HepG2 (cell line): Measurements from ENCODE around the gene PTCD1. TPM values are rescaled to one million over a fixed set of nuclear protein-coding genes. Genes with fewer than 3 reads are reported as not detected.

Experiments
- DMAP1 ChIP-seq: IDR thresholded peaks from 2 replicates; pipeline ENCODE4 v1.6.1; 2016
- FOXM1 ChIP-seq: sonication (generic); formaldehyde crosslinking; IDR thresholded peaks from 2 replicates; pipeline ENCODE4 v1.5.0; 2020; ENCODE audit warnings: missing genetic modification reagents
- JUN ChIP-seq: sonication (generic); formaldehyde crosslinking; IDR thresholded peaks from 2 replicates; pipeline ENCODE4 v1.4.0; 2020; ENCODE audit warnings: mild to moderate bottlenecking, missing genetic modification reagents
- MBD4 ChIP-seq: IDR thresholded peaks from 2 replicates; pipeline ENCODE4 v1.6.1; 2012; ENCODE audit warnings: low read length, inconsistent platforms, borderline replicate concordance
- PAWR ChIP-seq: sonication (generic); formaldehyde crosslinking; IDR thresholded peaks from 2 replicates; pipeline ENCODE4 v1.4.0; 2020; ENCODE audit warnings: missing genetic modification reagents, mild to moderate bottlenecking, borderline replicate concordance
- PHB2 ChIP-seq: fragments of 450-650 bp; IDR thresholded peaks from 2 replicates; pipeline ENCODE4 v1.6.1; 2018; ENCODE audit not compliant: partially characterized antibody
- PHF8 ChIP-seq: sonication (generic); formaldehyde crosslinking; IDR thresholded peaks from 2 replicates; pipeline ENCODE4 v1.5.0; 2020; ENCODE audit warnings: missing genetic modification reagents
- RFXAP ChIP-seq: sonication (generic); formaldehyde crosslinking; IDR thresholded peaks from 2 replicates; pipeline ENCODE4 v1.4.0; 2020; ENCODE audit warnings: missing genetic modification reagents, borderline replicate concordance
- SRSF4 ChIP-seq: fragments of 200-400 bp; formaldehyde crosslinking; IDR thresholded peaks from one replicate; pipeline ENCODE4 v1.6.1; 2018; ENCODE audit warnings: mild to moderate bottlenecking, low read depth, low read length, moderate library complexity; ENCODE audit not compliant: poor library complexity, severe bottlenecking
- SSRP1 ChIP-seq: IDR thresholded peaks from 2 replicates; pipeline ENCODE4 v1.6.1; 2016; ENCODE audit warnings: control low read depth
- TBL1XR1 ChIP-seq: fragments of 150-350 bp; IDR thresholded peaks from 2 replicates; pipeline ENCODE4 v1.6.1; 2014; ENCODE audit warnings: borderline replicate concordance, low read length; ENCODE audit not compliant: partially characterized antibody
- ZNF207 ChIP-seq: fragments of 450-650 bp; IDR thresholded peaks from 2 replicates; pipeline ENCODE4 v1.6.1; 2016; ENCODE audit warnings: antibody characterized with exemption, borderline replicate concordance
- ZNF343 ChIP-seq: sonication (generic); formaldehyde crosslinking; IDR thresholded peaks from 2 replicates; pipeline ENCODE4 v1.4.0; 2020; ENCODE audit warnings: mild to moderate bottlenecking, missing genetic modification reagents
- ZNF530 ChIP-seq: sonication (generic); formaldehyde crosslinking; IDR thresholded peaks from 2 replicates; pipeline ENCODE4 v1.5.0; 2020; ENCODE audit warnings: low read depth, mild to moderate bottlenecking, missing genetic modification reagents
- ZNF589 ChIP-seq: sonication (generic); formaldehyde crosslinking; conservative IDR thresholded peaks from 2 replicates; pipeline ENCODE4 v1.8.0; 2022; ENCODE audit warnings: mild to moderate bottlenecking, moderate library complexity, missing genetic modification reagents
- ZNF792 ChIP-seq: IDR thresholded peaks from 2 replicates; pipeline ENCODE4 v1.6.1; 2016
- polyA plus RNA-seq, 8 experiments: library from polyadenylated mRNA; depleted of rRNA in 3 of 8; stranded (reverse) in 7 of 8; unstranded in 1 of 8; fragments of >200 nt; fragmentation: Illumina TruSeq in 4 of 8; extraction: Trizol in 4 of 8; gene quantifications; 2 replicates each; pipeline versions ENCODE4 v1.2.1 to v1.2.3, GENCODE V29; 2011 to 2016; ENCODE audit warnings: low read depth in 4 of 8, missing spikeins in 1 of 8, mixed read lengths in 1 of 8; ENCODE audit not compliant: insufficient read depth in 1 of 8
- total RNA-seq, 5 experiments: library from RNA; depleted of rRNA; stranded (reverse); fragments of >200 nt; fragmentation: Illumina TruSeq; extraction: Trizol; gene quantifications; 2 replicates each; pipeline ENCODE4 v1.2.3, GENCODE V29; 2016; ENCODE audit warnings: low read depth in 1 of 5
- TF ChIP-seq, protein P1 (sequence below): sonication (generic); formaldehyde crosslinking; IDR thresholded peaks from 2 replicates; pipeline ENCODE4 v1.5.0; 2020; ENCODE audit warnings: mild to moderate bottlenecking, missing genetic modification reagents, moderate library complexity
- TF ChIP-seq, protein P2 (sequence below): sonication (generic); formaldehyde crosslinking; IDR thresholded peaks from 2 replicates; pipeline ENCODE4 v1.4.0; 2020; ENCODE audit warnings: missing genetic modification reagents
- TF ChIP-seq, protein P3 (sequence below): sonication (generic); formaldehyde crosslinking; conservative IDR thresholded peaks from 2 replicates; pipeline ENCODE4 v1.4.0; 2020; ENCODE audit warnings: missing genetic modification reagents
- TF ChIP-seq, protein P4 (sequence below): sonication (generic); formaldehyde crosslinking; IDR thresholded peaks from 2 replicates; pipeline ENCODE4 v1.5.0; 2020; ENCODE audit warnings: mild to moderate bottlenecking, missing genetic modification reagents
- TF ChIP-seq, protein P5 (sequence below): sonication (generic); formaldehyde crosslinking; IDR thresholded peaks from 2 replicates; pipeline ENCODE4 v1.5.1; 2020; ENCODE audit warnings: missing genetic modification reagents, mild to moderate bottlenecking, borderline replicate concordance

Gene PTCD1
- total and polyA plus RNA-seq, 2 of the 13 experiments (the other 11 are each of a cell fraction or from before 2014, with no cell fraction given): 3.0 to 8.4 TPM

DNA sequence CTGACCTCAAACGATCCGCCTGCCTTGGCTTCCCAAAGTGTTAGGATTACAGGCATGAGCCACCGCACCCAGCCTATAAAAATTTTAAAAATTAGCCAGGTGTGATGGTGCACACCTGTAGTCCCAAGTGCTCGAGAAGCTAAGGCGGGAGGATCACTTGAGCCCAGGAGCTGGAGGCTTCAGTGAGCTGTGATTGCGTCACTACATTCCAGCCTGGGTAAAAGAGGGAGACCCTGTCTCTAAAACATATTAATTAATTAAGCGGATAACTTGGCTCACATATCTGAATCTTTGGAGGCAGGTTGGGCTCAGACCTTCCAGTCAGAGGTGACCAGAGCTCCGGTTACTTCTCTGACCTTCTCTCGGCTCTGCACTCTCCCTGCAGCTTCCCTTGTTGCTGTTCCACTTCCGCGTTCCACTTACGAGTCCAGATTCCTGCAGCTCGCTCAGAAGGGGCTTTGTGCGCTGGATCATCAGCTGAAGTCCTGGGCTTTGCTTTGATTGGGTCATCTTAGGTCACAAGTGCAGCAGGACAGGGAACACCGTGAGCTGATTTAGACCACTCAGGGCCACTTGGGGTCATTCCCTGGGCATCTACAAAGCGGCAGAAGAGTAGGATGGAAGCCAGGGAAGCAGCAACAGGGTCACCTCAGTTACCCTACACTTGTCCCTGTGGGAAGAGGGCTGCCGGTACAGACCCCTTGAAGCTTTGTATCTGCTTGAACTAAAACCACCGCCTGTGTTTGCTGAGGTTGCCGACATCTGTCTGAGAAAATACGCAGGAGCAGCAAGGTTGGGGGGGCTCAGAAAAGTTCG, 66.1 kb downstream of the PTCD1 start (continued):
- TF ChIP-seq MBD4 (no peak), ZNF343 (peak; percentile 41; the same call in 1 of the 2 replicates), ZNF792 (CRISPR knock-in tag) (peak; percentile 54; the same call in 1 of the 2 replicates), SSRP1 (CRISPR knock-in tag) (0 out of 2 replicates have a peak, but pooled peaks have one; percentile 4), PHF8 (CRISPR knock-in tag) (peak; percentile 60), ZNF530 (CRISPR knock-in tag) (no peak), FOXM1 (no peak), DMAP1 (CRISPR knock-in tag) (peak; percentile 66; the same call in 1 of the 2 replicates), PAWR (CRISPR knock-in tag) (no peak), ZNF589 (CRISPR knock-in tag) (peak; percentile 47; the same call in 1 of the 2 replicates), ZNF207 (no peak), RFXAP (CRISPR knock-in tag) (0 out of 2 replicates have a peak, but pooled peaks have one; percentile 18), SRSF4 (no peak), PHB2 (no peak), TBL1XR1 (no peak), JUN (CRISPR knock-in tag) (no peak)
- TF ChIP-seq, protein P1, sequence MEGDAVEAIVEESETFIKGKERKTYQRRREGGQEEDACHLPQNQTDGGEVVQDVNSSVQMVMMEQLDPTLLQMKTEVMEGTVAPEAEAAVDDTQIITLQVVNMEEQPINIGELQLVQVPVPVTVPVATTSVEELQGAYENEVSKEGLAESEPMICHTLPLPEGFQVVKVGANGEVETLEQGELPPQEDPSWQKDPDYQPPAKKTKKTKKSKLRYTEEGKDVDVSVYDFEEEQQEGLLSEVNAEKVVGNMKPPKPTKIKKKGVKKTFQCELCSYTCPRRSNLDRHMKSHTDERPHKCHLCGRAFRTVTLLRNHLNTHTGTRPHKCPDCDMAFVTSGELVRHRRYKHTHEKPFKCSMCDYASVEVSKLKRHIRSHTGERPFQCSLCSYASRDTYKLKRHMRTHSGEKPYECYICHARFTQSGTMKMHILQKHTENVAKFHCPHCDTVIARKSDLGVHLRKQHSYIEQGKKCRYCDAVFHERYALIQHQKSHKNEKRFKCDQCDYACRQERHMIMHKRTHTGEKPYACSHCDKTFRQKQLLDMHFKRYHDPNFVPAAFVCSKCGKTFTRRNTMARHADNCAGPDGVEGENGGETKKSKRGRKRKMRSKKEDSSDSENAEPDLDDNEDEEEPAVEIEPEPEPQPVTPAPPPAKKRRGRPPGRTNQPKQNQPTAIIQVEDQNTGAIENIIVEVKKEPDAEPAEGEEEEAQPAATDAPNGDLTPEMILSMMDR (CRISPR knock-in tag): 0 out of 2 replicates have a peak, but pooled peaks have one; percentile 13
- TF ChIP-seq, protein P2, sequence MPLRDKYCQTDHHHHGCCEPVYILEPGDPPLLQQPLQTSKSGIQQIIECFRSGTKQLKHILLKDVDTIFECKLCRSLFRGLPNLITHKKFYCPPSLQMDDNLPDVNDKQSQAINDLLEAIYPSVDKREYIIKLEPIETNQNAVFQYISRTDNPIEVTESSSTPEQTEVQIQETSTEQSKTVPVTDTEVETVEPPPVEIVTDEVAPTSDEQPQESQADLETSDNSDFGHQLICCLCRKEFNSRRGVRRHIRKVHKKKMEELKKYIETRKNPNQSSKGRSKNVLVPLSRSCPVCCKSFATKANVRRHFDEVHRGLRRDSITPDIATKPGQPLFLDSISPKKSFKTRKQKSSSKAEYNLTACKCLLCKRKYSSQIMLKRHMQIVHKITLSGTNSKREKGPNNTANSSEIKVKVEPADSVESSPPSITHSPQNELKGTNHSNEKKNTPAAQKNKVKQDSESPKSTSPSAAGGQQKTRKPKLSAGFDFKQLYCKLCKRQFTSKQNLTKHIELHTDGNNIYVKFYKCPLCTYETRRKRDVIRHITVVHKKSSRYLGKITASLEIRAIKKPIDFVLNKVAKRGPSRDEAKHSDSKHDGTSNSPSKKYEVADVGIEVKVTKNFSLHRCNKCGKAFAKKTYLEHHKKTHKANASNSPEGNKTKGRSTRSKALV (CRISPR knock-in tag): no peak
- TF ChIP-seq, protein P3, sequence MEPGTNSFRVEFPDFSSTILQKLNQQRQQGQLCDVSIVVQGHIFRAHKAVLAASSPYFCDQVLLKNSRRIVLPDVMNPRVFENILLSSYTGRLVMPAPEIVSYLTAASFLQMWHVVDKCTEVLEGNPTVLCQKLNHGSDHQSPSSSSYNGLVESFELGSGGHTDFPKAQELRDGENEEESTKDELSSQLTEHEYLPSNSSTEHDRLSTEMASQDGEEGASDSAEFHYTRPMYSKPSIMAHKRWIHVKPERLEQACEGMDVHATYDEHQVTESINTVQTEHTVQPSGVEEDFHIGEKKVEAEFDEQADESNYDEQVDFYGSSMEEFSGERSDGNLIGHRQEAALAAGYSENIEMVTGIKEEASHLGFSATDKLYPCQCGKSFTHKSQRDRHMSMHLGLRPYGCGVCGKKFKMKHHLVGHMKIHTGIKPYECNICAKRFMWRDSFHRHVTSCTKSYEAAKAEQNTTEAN (CRISPR knock-in tag): no peak
- TF ChIP-seq, protein P4, sequence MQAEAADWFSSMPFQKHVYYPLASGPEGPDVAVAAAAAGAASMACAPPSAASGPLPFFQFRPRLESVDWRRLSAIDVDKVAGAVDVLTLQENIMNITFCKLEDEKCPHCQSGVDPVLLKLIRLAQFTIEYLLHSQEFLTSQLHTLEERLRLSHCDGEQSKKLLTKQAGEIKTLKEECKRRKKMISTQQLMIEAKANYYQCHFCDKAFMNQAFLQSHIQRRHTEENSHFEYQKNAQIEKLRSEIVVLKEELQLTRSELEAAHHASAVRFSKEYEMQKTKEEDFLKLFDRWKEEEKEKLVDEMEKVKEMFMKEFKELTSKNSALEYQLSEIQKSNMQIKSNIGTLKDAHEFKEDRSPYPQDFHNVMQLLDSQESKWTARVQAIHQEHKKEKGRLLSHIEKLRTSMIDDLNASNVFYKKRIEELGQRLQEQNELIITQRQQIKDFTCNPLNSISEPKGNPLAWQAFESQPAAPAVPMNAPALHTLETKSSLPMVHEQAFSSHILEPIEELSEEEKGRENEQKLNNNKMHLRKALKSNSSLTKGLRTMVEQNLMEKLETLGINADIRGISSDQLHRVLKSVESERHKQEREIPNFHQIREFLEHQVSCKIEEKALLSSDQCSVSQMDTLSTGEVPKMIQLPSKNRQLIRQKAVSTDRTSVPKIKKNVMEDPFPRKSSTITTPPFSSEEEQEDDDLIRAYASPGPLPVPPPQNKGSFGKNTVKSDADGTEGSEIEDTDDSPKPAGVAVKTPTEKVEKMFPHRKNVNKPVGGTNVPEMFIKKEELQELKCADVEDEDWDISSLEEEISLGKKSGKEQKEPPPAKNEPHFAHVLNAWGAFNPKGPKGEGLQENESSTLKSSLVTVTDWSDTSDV (CRISPR knock-in tag): no peak
- TF ChIP-seq, protein P5, sequence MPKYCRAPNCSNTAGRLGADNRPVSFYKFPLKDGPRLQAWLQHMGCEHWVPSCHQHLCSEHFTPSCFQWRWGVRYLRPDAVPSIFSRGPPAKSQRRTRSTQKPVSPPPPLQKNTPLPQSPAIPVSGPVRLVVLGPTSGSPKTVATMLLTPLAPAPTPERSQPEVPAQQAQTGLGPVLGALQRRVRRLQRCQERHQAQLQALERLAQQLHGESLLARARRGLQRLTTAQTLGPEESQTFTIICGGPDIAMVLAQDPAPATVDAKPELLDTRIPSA (CRISPR knock-in tag): no peak
